Measurements from ENCODE around the gene KIAA1671.

The KIAA1671 gene

DNA sequence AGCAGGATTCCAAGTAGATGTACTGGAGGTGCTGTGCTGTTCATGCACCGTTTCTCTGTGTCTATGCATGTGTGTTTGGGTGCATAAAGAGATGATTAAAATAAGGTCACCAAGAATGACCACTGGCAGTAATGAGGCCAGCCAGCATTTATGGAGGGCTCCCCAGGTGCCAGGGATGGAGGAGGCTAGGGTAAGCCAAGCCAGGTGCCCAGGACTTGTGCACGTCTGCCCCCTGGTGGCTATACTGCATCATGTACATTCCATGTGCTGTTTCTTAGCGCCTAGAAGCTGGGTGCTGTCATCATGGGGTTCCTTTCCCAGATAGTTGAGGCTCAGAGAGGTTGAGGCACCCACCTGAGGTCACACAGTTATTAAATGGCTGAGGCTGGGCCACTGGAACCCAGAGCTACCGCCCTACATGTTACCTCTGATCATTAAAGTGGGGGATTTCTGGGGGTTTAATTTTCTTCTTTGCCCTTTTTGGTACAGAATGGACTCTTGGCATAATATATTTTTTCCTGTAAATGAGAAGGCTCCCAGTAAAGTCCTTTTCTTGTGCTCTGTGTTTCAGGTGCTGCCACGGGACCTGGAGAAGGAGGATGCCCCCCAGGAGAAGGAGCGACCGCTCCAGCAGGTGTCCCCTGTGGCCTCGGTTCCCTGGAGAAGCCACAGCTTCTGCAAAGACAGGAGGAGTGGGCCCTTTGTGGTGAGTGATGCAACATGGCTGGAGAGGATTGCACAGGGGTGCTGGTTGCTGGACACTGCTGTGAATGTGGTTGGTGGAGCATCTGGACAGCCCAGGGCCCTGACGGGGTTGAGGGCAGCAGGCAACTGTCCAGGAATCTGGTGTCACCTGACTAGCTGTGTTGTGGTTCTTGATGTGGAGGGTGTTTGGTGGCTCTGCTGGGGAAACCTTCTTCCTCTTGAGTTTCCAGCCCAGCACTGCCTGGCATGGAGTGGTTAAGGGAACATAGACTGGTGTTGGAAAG, 96.4 kb downstream of the KIAA1671 start:
- peak; percentile 58 to 60 for DNase-seq

DNA sequence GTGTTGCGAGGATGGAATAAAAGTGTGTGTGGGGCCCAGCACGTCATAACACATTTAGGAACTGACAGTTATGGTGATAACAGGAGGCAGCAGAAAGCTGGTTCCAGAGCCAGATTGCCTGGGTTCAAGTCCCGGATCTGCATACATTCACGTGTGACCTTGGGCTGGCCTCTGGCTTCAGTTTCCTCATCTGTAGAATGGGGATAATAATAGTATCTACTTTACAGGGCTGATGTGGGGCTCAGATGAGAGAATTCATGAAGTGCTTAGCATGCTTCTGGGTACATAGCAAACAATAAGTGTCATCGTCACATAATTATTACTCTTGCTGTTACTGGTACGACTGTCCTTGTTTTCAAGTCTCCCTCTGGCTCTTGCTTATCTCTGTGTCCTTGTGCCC, 97.3 kb downstream of the KIAA1671 start:
- DNase-seq = no peak

GRCh38 chr22:25050566-25050965, 98.0 kb downstream of the KIAA1671 start:
- DNase-seq = no peak

- no peak for DNase-seq
These were observed 98.6 kb downstream of the KIAA1671 start for GRCh38 chr22:25051073-25051472.

- DNase-seq = peak; percentile 82 to 89
These were observed 99.6 kb downstream of the KIAA1671 start for GRCh38 chr22:25051983-25052710.

- no peak for DNase-seq
These were observed 100.8 kb downstream of the KIAA1671 start for GRCh38 chr22:25053153-25053805.

GRCh38 chr22:25054943-25055511, 102.5 kb downstream of the KIAA1671 start:
- no peak for DNase-seq

DNA sequence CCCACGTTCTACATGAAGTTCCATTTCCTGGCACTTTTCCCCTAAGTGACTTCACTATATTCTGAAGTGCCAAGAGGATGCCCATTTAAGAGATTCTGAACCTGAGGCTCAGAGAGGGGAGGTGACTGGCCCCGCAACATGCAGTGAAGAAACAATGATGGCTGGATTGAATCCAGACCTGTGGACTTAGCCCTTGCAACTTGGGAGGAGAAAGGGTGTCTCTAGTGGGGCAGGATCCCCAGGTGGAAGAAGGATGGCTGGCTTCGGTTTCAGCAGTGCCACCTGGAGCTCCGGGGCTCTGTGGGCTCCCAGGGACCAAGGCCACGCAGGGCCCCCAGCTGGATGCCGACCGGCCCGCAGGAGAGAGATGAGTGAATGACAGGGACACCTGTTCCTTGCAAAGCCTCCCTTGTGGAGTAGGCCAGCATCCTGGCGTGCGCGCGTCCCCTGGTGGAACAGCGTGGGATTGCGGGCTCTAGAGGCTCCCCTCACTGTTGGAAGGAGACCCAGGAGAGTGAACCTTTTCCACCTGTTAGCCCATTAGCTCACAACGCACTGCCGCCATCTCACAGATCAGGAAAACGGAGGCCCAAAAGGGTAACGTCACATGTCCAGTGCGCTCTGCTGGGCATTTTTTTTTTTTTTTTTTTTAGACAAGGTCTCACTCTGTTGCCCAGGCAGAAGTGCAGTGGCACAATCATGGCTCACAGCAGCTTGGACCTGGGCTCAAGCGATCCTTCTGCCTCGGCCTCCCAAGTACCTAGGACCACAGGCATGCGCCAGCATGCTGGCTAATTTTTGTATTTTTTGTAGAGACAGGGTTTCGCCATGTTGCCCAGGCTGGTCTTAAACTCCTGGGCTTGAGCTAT, 104.7 kb downstream of the KIAA1671 start:
- DNase-seq = peak; percentile 51 to 66

DNA sequence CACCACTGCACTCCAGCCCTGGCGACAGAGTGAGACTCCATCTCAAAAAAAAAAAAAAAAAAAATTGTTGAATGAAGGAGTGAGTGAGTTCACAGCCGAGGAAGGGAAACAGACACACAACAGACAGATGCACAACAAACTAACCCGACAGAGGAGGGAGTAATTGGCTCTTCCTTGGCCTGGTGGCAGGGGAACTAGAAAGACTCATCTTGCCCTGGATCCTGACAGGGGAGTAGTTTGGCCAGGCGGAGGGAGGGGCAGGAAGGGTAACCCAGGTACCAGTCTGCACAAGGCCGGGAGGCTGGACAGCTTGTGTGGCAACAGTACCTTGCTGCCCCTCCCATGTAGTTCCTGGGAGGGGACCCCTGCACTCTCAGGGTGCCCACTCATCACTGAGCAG, 106.9 kb downstream of the KIAA1671 start:
- no peak for DNase-seq

GRCh38 chr22:25060522-25061071, 108.1 kb downstream of the KIAA1671 start:
- DNase-seq = no peak

GRCh38 chr22:25061134-25061533, 108.6 kb downstream of the KIAA1671 start:
- no peak for DNase-seq

GRCh38 chr22:25061605-25062376, 109.3 kb downstream of the KIAA1671 start:
- no peak for DNase-seq

DNA sequence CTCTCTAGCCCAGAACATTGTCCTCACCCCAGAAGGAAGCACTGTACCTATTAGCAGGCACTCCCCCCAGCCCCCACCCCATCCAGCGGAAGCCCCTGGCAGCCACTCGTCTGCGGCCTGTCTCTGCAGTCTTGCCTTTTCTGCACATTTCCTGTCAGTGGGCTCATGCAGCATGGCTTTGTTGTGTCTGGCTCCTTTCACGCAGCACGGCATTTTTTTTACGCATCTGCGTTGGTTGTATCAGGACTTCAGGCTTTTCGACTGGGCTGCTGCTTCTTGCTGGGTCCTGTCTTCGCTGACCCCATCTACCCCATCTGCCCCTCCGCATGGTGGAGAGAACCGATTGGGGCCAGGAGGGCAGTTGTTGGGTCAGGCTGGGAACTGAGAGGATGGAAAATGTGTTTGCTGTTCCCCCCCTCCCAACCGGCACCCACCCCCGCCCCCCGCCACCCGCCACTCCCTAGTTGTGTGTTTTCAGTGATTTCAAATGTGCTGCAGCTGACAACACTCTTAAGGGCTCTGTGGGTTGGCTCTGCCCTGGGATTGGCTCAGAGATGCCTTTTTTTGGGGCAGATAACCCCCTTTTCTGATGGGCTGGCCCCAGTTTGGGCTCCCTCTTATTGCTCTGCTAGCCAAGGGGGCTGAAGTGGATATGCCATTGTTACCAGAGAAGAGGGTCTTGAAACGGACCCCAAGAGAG, 110.0 kb downstream of the KIAA1671 start:
- DNase-seq = no peak

GRCh38 chr22:25064894-25065560, 112.5 kb downstream of the KIAA1671 start:
- no peak for DNase-seq

DNA sequence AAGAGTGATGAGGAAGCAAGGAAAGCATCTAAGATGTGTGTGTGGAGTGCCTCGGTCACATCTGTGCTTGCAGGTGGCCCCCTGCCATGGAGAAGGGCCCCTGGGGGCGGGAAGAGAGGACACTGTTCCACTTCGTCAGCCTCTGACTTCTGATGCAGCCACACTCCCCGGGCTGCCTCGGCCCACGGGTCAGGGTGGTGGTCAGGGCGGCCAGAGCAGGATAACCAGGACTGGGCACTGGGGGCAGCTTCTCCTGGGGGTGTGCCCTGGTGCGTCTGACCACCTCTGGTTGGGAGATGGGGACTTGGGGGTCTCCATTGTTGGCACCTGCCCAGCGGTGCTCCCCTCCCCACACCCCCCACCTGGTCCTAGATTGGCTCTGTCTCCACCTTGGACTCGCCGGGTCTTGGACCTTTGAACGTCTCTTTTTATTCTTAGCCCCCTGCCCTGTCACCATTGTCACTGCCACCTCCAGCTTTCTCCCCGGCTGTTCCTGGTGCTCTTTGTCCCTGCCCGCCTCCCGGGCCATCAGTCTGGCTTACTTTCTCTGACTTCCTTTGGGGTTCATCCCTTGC, 114.4 kb downstream of the KIAA1671 start:
- DNase-seq = no peak

DNA sequence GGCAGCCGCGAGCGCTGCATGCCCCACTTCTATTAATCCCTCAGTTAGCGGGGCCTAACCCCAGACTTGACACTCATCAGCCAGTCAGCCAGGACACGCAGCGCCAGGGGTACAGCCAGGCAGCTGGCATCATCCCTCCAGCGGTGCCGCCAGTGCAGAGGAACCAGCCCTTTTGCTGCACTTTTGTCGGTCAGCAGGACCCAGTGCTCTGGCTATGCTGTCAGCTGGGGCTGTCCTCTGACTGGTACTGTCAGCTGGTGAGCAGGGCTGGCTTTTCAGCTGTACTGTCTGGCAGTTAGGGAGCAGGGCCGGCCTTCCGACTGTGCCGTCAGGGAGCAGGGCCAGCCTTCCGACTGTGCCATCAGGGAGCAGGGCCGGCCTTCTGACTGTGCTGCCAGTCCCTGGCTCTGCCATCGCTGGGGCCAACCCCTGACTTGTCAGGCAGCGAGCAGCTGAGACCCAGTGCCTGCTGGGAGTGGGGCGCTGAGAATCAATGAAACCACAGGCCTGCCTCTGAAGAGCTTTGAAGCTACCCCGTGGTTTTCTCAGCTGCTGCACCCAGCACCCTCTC, 115.4 kb downstream of the KIAA1671 start:
- peak; percentile 31 to 53 for DNase-seq

DNA sequence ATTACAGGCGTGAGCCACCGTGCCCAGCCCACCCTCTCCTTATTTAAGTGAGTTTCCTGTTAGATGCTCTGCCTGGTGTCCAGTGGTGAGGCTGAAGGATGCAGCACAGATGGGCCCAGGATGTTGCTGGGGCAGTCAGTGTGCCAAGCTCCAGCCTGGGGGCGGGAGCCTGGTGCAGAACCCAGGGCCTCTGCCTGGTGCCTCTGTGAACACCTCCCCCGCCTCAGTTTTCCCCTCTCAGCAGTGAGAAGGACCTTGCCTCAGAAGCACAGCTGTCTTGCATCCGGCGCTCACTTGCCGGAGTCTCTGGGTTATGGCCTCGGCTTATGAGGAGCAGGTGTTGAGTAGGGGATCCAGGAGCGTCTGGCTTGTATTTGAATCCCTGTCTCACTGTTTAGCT, 116.2 kb downstream of the KIAA1671 start:
- peak; percentile 37 to 46 for DNase-seq

GRCh38 chr22:25069426-25069757, 116.9 kb downstream of the KIAA1671 start:
- DNase-seq = no peak

Measured in SHP77 (cell line).